Kasumi-1 (cell line): ENCODE results near the gene GMDS.

ENCODE experiments used
- DNase-seq, 2 experiments: peaks; one replicate each; lab custom pipeline; 2025; lab: John Stamatoyannopoulos, UW

Gene GMDS

GRCh38 chr6:2035826-2036709 is 209.3 kb downstream of the GMDS start:
- DNase-seq = no peak

GRCh38 chr6:2035046-2035445 is 210.4 kb downstream of the GMDS start:
- DNase-seq = no peak

GRCh38 chr6:2034256-2034655 is 211.1 kb downstream of the GMDS start:
- DNase-seq = no peak

GRCh38 chr6:2033544-2033943 is 211.9 kb downstream of the GMDS start:
- DNase-seq = no peak

- DNase-seq = no peak
Measured at GRCh38 chr6:2030682-2031244, 214.6 kb downstream of the GMDS start.

- no peak for DNase-seq
Measured at GRCh38 chr6:2029952-2030351, 215.5 kb downstream of the GMDS start.

- DNase-seq = no peak
Measured at GRCh38 chr6:2029130-2029794, 216.1 kb downstream of the GMDS start.

GRCh38 chr6:2028457-2029038 is 216.9 kb downstream of the GMDS start:
- DNase-seq = peak; percentile 87

GRCh38 chr6:2026133-2026532 is 219.3 kb downstream of the GMDS start:
- no peak for DNase-seq

- no peak for DNase-seq
Measured at GRCh38 chr6:2021713-2022125, 223.7 kb downstream of the GMDS start.

GRCh38 chr6:2020909-2021308 is 224.5 kb downstream of the GMDS start:
- peak; percentile 57 to 66 for DNase-seq

GRCh38 chr6:2019051-2019450 is 226.4 kb downstream of the GMDS start:
- DNase-seq = no peak

GRCh38 chr6:2016040-2016439 is 229.4 kb downstream of the GMDS start:
- no peak for DNase-seq

GRCh38 chr6:2008383-2008976 is 236.9 kb downstream of the GMDS start:
- no peak for DNase-seq

GRCh38 chr6:2007165-2007564 is 238.2 kb downstream of the GMDS start:
- DNase-seq = no peak

GRCh38 chr6:2004888-2005287 is 240.5 kb downstream of the GMDS start:
- no peak for DNase-seq

GRCh38 chr6:2000962-2001361 is 244.4 kb downstream of the GMDS start:
- no peak for DNase-seq

GRCh38 chr6:1997702-1998101 is 247.7 kb downstream of the GMDS start:
- DNase-seq = no peak

- DNase-seq = no peak
Measured at GRCh38 chr6:1995636-1996035, 249.8 kb downstream of the GMDS start.

GRCh38 chr6:1993042-1993441 is 252.4 kb downstream of the GMDS start:
- DNase-seq = no peak

GRCh38 chr6:1991332-1991878 is 254.0 kb downstream of the GMDS start:
- no peak for DNase-seq

- no peak for DNase-seq
Measured at GRCh38 chr6:1988843-1989242, 256.6 kb downstream of the GMDS start.
